CD8-positive, alpha-beta memory T cell (primary cell): ENCODE data around the gene NEK2. TPM values are rescaled to one million over a fixed set of nuclear protein-coding genes. Genes with fewer than 3 reads are reported as not detected.

Experiments used
- CTCF ChIA-PET: fragments of 350-600 bp; sonication (Branson Sonifier 250); formaldehyde crosslinking; loops from one replicate; lab custom pipeline; 2021; ENCODE audit warnings: antibody characterized with exemption; lab: Charles Lee
- POLR2A ChIA-PET: fragments of 350-600 bp; sonication (Branson Sonifier 250); formaldehyde crosslinking; loops from one replicate; lab custom pipeline; 2021; ENCODE audit warnings: antibody characterized with exemption; lab: Charles Lee
- DNase-seq, 5 donors: peaks; one replicate each; pipeline versions ENCODE4 v3.0.0 to v3.0.0-alpha.2; 2020 to 2022; ENCODE audit warnings: mixed read lengths in 1 of 5
- H3K27ac ChIP-seq: one replicate; pipeline ENCODE4 v1.7.0; 2013; ENCODE audit warnings: low read depth, mild to moderate bottlenecking, low read length, moderate library complexity
- H3K27me3 ChIP-seq: 2 replicates; pipeline ENCODE4 v1.7.0; 2013; ENCODE audit warnings: low read length, mild to moderate bottlenecking; ENCODE audit not compliant: insufficient read depth, poor library complexity, severe bottlenecking
- H3K36me3 ChIP-seq: 2 replicates; pipeline ENCODE4 v1.7.0; 2013; ENCODE audit warnings: mild to moderate bottlenecking, low read length, moderate library complexity; ENCODE audit not compliant: insufficient read depth
- H3K4me1 ChIP-seq: 2 replicates; pipeline ENCODE4 v1.7.0; 2013; ENCODE audit warnings: mild to moderate bottlenecking, low read length, moderate library complexity; ENCODE audit not compliant: insufficient read depth
- H3K4me3 ChIP-seq: 2 replicates; pipeline ENCODE4 v1.7.0; 2013; ENCODE audit warnings: mild to moderate bottlenecking, low read length
- H3K9me3 ChIP-seq: 2 replicates; pipeline ENCODE4 v1.7.0; 2013; ENCODE audit warnings: mild to moderate bottlenecking, low read length
- H3K27ac Mint-ChIP-seq, 8 donors: one replicate each; pipeline ENCODE4 v1.8.0; 2020 to 2021; ENCODE audit warnings: mixed read lengths in 8 of 8, mild to moderate bottlenecking in 6 of 8, inconsistent platforms in 3 of 8, moderate library complexity in 3 of 8
- H3K27me3 Mint-ChIP-seq, 2 donors: one replicate each; pipeline ENCODE4 v1.8.0; 2020 to 2021; ENCODE audit warnings: mixed read lengths in 2 of 2, mild to moderate bottlenecking in 1 of 2, moderate library complexity in 1 of 2
- H3K36me3 Mint-ChIP-seq, 3 donors: one replicate each; pipeline ENCODE4 v1.8.0; 2020 to 2021; ENCODE audit warnings: mixed read lengths in 3 of 3, inconsistent platforms in 1 of 3, mild to moderate bottlenecking in 1 of 3
- H3K4me1 Mint-ChIP-seq, 3 donors: one replicate each; pipeline ENCODE4 v1.8.0; 2020 to 2021; ENCODE audit warnings: mixed read lengths in 3 of 3, inconsistent platforms in 1 of 3, mild to moderate bottlenecking in 1 of 3
- H3K4me3 Mint-ChIP-seq, 7 donors: one replicate each; pipeline ENCODE4 v1.8.0; 2020 to 2021; ENCODE audit warnings: mixed read lengths in 7 of 7, mild to moderate bottlenecking in 6 of 7, moderate library complexity in 4 of 7, inconsistent platforms in 2 of 7
- H3K9me3 Mint-ChIP-seq, 5 donors: one replicate each; pipeline ENCODE4 v1.8.0; 2020 to 2022; ENCODE audit warnings: mixed read lengths in 5 of 5, mild to moderate bottlenecking in 3 of 5, moderate library complexity in 2 of 5, inconsistent platforms in 1 of 5
- polyA plus RNA-seq: library from polyadenylated mRNA; unstranded; fragments of 300-500 nt; fragmentation: Illumina TruSeq; gene quantifications from one replicate; pipeline ENCODE4 v1.2.3, GENCODE V29; 2021
- total RNA-seq, 2 experiments: library from RNA; stranded (reverse); gene quantifications; one replicate each; pipeline ENCODE4 v1.2.3, GENCODE V29; 2021

Gene NEK2
- total and polyA plus RNA-seq, 3 experiments from 2014 or later = 0.51 to 14.8 (median 14.1) TPM

GRCh38 chr1:211634461-211634860 is 41.0 kb downstream of the NEK2 start:
- Mint-ChIP-seq H3K4me3 (no peak overlapping the region), H3K4me1 (no peaks in the 10 kb centered on the region), H3K27ac (no peak overlapping the region), H3K9me3 (no peaks in the 10 kb centered on the region), H3K27me3 (peaks cover 0 to 8% of the 10 kb centered on the region in 2 donors), H3K36me3 (no peaks in the 10 kb centered on the region)
- no peaks in the 10 kb centered on the region for H3K27me3 ChIP-seq
- H3K9me3 ChIP-seq = no peaks in the 10 kb centered on the region
- no peaks in the 10 kb centered on the region for H3K4me1 ChIP-seq
- ChIA-PET POLR2A (no interaction called here), CTCF (interaction anchor here (1.3 kb wide), 1 partner anchor 10 kb away, joined by 3 read pairs; no protein-coding TSS in a partner anchor)
- DNase-seq = no peak
- no peaks in the 10 kb centered on the region for H3K36me3 ChIP-seq
- no peak overlapping the region for H3K4me3 ChIP-seq
- no peak overlapping the region for H3K27ac ChIP-seq

DNA sequence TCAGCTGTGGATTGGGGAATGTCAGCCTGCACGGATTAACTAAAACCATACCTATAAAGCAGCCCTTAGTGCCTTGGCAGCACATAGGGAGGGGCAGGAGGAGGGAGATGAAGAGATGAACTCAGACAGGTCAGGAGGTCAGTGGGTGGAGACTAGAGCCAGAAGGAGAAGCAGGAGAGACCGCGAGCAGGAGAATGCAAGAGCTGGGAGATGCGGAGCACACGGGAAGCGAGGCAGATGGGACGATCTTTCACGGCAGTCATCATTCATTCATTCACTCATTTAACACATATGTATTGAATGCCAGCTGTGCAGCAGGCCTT is 41.9 kb downstream of the NEK2 start:
- H3K27me3 ChIP-seq = no peaks in the 10 kb centered on the region
- H3K9me3 ChIP-seq = no peaks in the 10 kb centered on the region
- DNase-seq = no peak
- H3K4me1 ChIP-seq = no peaks in the 10 kb centered on the region
- no peak overlapping the region for H3K27ac Mint-ChIP-seq
- H3K36me3 Mint-ChIP-seq = no peaks in the 10 kb centered on the region
- H3K4me3 Mint-ChIP-seq = no peak overlapping the region
- H3K4me3 ChIP-seq = no peak overlapping the region
- CTCF ChIA-PET = interaction anchor here (1.3 kb wide), 1 partner anchor 9 kb away, joined by 3 read pairs; no protein-coding TSS in a partner anchor
- POLR2A ChIA-PET = no interaction called here
- H3K36me3 ChIP-seq = no peaks in the 10 kb centered on the region
- no peaks in the 10 kb centered on the region for H3K4me1 Mint-ChIP-seq
- peaks cover 0 to 8% of the 10 kb centered on the region in 2 donors for H3K27me3 Mint-ChIP-seq
- no peak overlapping the region for H3K27ac ChIP-seq
- H3K9me3 Mint-ChIP-seq = no peaks in the 10 kb centered on the region

DNA sequence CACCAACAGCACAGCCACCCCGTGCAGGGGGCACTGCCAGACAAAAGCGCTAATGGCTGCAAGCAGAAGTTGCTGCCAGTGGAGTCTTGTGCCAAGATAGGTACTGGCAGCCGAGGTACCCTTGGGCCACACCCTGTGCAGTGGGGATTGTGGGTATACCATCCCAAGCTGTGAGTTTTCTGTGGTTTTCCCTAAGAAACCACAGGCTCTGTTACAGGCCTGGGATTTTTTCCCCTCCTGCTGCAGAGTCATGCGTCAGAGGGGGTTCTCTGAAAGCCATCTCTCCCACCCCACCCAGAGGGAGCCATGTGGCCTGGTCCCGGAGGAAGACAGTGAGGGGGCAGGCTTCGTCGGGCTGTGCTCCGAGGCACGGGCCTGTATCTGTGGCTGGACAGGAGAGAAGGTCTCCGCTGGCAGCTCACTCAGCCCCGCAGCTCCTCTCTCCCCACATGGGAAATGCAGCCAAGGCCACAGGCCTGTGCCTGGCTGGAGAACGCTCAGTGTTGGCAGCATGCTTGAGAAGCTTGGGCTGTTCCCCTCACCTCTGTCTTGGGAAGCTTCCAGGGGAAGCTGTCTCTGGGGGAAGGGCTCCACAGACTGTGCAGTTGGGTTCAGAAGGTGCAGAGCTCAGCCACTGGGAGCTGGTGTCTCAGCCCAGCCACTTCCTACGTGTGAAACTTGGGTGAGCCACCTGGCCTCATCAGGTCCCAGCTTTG is 42.5 kb downstream of the NEK2 start:
- H3K4me1 Mint-ChIP-seq = no peaks in the 10 kb centered on the region
- peaks cover 0 to 6% of the 10 kb centered on the region in 2 donors for H3K27me3 Mint-ChIP-seq
- H3K36me3 ChIP-seq = no peaks in the 10 kb centered on the region
- no peak overlapping the region for H3K4me3 ChIP-seq
- ChIA-PET POLR2A (no interaction called here), CTCF (interaction anchor here (1.3 kb wide), 1 partner anchor 8 kb away, joined by 3 read pairs; no protein-coding TSS in a partner anchor)
- H3K27ac Mint-ChIP-seq = peak overlapping the region in 1 of 8 donors; percentile 43
- no peaks in the 10 kb centered on the region for H3K27me3 ChIP-seq
- no peaks in the 10 kb centered on the region for H3K9me3 Mint-ChIP-seq
- no peaks in the 10 kb centered on the region for H3K9me3 ChIP-seq
- H3K4me1 ChIP-seq = no peaks in the 10 kb centered on the region
- no peak overlapping the region for H3K27ac ChIP-seq
- no peak for DNase-seq
- H3K4me3 Mint-ChIP-seq = no peak overlapping the region
- no peaks in the 10 kb centered on the region for H3K36me3 Mint-ChIP-seq

GRCh38 chr1:211632117-211632807 is 43.2 kb downstream of the NEK2 start:
- POLR2A ChIA-PET = no interaction called here
- no peaks in the 10 kb centered on the region for H3K4me1 Mint-ChIP-seq
- DNase-seq = no peak
- Histone ChIP-seq H3K27me3 (no peaks in the 10 kb centered on the region), H3K9me3 (no peaks in the 10 kb centered on the region), H3K4me3 (no peak overlapping the region), H3K27ac (no peak overlapping the region), H3K4me1 (no peaks in the 10 kb centered on the region), H3K36me3 (no peaks in the 10 kb centered on the region)
- no peaks in the 10 kb centered on the region for H3K36me3 Mint-ChIP-seq
- H3K9me3 Mint-ChIP-seq = no peaks in the 10 kb centered on the region
- CTCF ChIA-PET = interaction anchor here (0.7 kb wide), 1 partner anchor 53 kb away, joined by 3 read pairs; the partner anchor contains the start of gene SLC30A1
- no peak overlapping the region for H3K27ac Mint-ChIP-seq
- peaks cover 0 to 4% of the 10 kb centered on the region in 2 donors for H3K27me3 Mint-ChIP-seq
- no peak overlapping the region for H3K4me3 Mint-ChIP-seq

DNA sequence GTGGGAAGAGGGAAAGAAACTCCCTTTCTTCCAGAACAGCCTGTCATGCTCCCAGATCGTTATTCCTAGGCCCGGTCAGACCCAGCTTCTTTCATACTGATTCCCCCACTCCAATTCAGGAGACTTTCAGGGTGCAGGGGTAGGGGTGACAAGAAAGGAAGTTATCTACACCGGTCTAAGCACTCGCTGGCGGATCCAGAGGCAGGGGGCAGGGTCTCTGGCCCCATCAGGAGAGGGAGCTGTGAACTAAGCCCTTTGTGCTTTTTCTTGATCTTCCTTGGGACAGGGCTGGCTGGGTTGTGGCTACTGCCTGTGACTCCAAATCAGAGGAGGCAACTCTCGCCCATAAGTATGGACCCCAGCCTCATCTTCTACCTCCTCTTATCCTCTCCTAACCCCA is 44.3 kb downstream of the NEK2 start:
- Histone ChIP-seq H3K27ac (peak overlapping the region; percentile 65), H3K27me3 (no peaks in the 10 kb centered on the region), H3K4me3 (no peak overlapping the region), H3K4me1 (no peaks in the 10 kb centered on the region), H3K9me3 (no peaks in the 10 kb centered on the region), H3K36me3 (no peaks in the 10 kb centered on the region)
- ChIA-PET CTCF (interaction anchor here (1.2 kb wide), 1 partner anchor 116 kb away, joined by 3 read pairs; no protein-coding TSS in a partner anchor), POLR2A (no interaction called here)
- Mint-ChIP-seq H3K4me1 (no peaks in the 10 kb centered on the region), H3K36me3 (no peaks in the 10 kb centered on the region), H3K27ac (no peak overlapping the region), H3K9me3 (no peaks in the 10 kb centered on the region), H3K4me3 (no peak overlapping the region), H3K27me3 (peaks cover 0 to 4% of the 10 kb centered on the region in 2 donors)
- no peak for DNase-seq

- Histone ChIP-seq H3K36me3 (no peaks in the 10 kb centered on the region), H3K4me3 (no peak overlapping the region), H3K27me3 (no peaks in the 10 kb centered on the region), H3K27ac (peak overlapping the region; percentile 65), H3K4me1 (no peaks in the 10 kb centered on the region), H3K9me3 (no peaks in the 10 kb centered on the region)
- CTCF ChIA-PET = interaction anchor here (1.2 kb wide), 1 partner anchor 115 kb away, joined by 3 read pairs; no protein-coding TSS in a partner anchor
- POLR2A ChIA-PET = no interaction called here
- Mint-ChIP-seq H3K9me3 (no peaks in the 10 kb centered on the region), H3K27ac (no peak overlapping the region), H3K4me1 (no peaks in the 10 kb centered on the region), H3K36me3 (no peaks in the 10 kb centered on the region), H3K27me3 (peaks cover 0 to 4% of the 10 kb centered on the region in 2 donors), H3K4me3 (no peak overlapping the region)
- no peak for DNase-seq
These were observed 45.0 kb downstream of the NEK2 start for GRCh38 chr1:211630236-211631081.

DNA sequence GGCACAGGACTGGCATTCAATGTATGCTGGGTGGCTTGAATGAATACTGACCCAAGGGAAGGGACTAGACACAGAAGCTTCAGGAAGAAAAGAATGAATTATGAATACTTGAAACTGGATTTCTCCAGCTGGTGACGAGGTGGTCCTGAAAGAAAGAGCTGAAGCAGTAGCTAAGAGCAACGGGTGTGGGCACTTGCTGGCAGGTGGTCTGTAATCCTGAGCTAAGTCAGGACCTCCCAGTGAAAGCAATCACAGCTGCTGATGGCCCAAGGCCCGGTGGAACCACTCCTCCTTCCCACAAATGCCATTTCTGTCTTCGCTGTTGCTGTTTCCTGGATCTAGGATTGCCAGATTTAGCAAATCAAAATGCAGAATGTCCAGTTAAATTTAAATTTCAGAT is 47.0 kb downstream of the NEK2 start:
- no peak for DNase-seq
- no peaks in the 10 kb centered on the region for H3K27me3 ChIP-seq
- peaks cover 0 to 6% of the 10 kb centered on the region in 2 donors for H3K27me3 Mint-ChIP-seq
- no peak overlapping the region for H3K4me3 Mint-ChIP-seq
- H3K4me3 ChIP-seq = no peak overlapping the region
- H3K4me1 Mint-ChIP-seq = peaks cover 0 to 5% (median 4%) of the 10 kb centered on the region in 3 donors
- H3K9me3 Mint-ChIP-seq = no peaks in the 10 kb centered on the region
- H3K27ac Mint-ChIP-seq = no peak overlapping the region
- ChIA-PET CTCF (interaction anchor here (0.9 kb wide), 1 partner anchor 113 kb away, joined by 4 read pairs; no protein-coding TSS in a partner anchor), POLR2A (no interaction called here)
- H3K27ac ChIP-seq = no peak overlapping the region
- no peaks in the 10 kb centered on the region for H3K36me3 ChIP-seq
- no peaks in the 10 kb centered on the region for H3K9me3 ChIP-seq
- H3K4me1 ChIP-seq = no peaks in the 10 kb centered on the region
- no peaks in the 10 kb centered on the region for H3K36me3 Mint-ChIP-seq
